Prostate gland (tissue), 2 donors: Measurements from ENCODE around the gene CES3. TPM values are rescaled to one million over a fixed set of nuclear protein-coding genes. Genes with fewer than 3 reads are reported as not detected.

Experiments
- DNase-seq: peaks from one replicate; pipeline ENCODE4 v3.0.0-alpha.2; 2019; ENCODE audit warnings: low spot score
- H3K27ac ChIP-seq, 2 donors: fragments of 200-600 bp; sonication (generic); 2 replicates each; pipeline ENCODE4 v1.5.1; 2017 to 2019
- H3K27me3 ChIP-seq: fragments of 200-600 bp; sonication (generic); replicated peaks from 2 replicates; pipeline ENCODE4 v1.5.1; 2019; ENCODE audit not compliant: insufficient read depth
- H3K36me3 ChIP-seq, 2 donors: fragments of 200-600 bp; sonication (generic); 1 replicate in 1 of 2; 2 replicates in 1 of 2; pipeline versions ENCODE4 v1.5.1 to v1.8.1; 2017 to 2019
- H3K4me1 ChIP-seq: fragments of 200-600 bp; sonication (generic); replicated peaks from 2 replicates; pipeline ENCODE4 v1.5.1; 2019
- H3K4me3 ChIP-seq, 2 donors: fragments of 200-600 bp; sonication (generic); 2 replicates each; pipeline ENCODE4 v1.5.1; 2017 to 2019
- H3K9me3 ChIP-seq: fragments of 200-600 bp; sonication (generic); 2 replicates; pipeline ENCODE4 v1.5.1; 2017
- POLR2A ChIP-seq: fragments of 450-650 bp; IDR thresholded peaks from one replicate; pipeline ENCODE4 v1.6.1; 2016; ENCODE audit warnings: antibody characterized with exemption, mild to moderate bottlenecking
- POLR2AphosphoS5 ChIP-seq: sonication (generic); formaldehyde crosslinking; IDR thresholded peaks from one replicate; pipeline ENCODE4 v1.6.1; 2017; ENCODE audit warnings: antibody characterized with exemption
- WGBS: methylation state at CpG from one replicate; pipeline ENCODE4 v1.1.5; 2018; 5-methylcytosine and 5-hydroxymethylcytosine counted together
- intact Hi-C: fragments of 100-400 bp; cut with DNase I; formaldehyde crosslinking; loops from one replicate; pipeline ENCODE4 v1.14.2; 2022
- total RNA-seq, 2 donors: library from RNA; depleted of rRNA; stranded (reverse); fragments of >200 nt; gene quantifications; one replicate each; pipeline ENCODE4 v1.1.0, GENCODE V29; 2016
- TF ChIP-seq, protein P1 (sequence below), 4 experiments: fragments of 200-600 bp in 2 of 4; fragments of 450-650 bp in 2 of 4; sonication (generic) in 2 of 4; IDR thresholded peaks; 1 replicate in 3 of 4; 2 replicates in 1 of 4; pipeline ENCODE4 v1.5.1; 2016 to 2019; ENCODE audit warnings: antibody characterized with exemption in 4 of 4, mild to moderate bottlenecking in 2 of 4, moderate library complexity in 2 of 4

CES3 gene
- total RNA-seq, 2 donors from 2014 or later = 0.36 to 0.80 TPM

DNA sequence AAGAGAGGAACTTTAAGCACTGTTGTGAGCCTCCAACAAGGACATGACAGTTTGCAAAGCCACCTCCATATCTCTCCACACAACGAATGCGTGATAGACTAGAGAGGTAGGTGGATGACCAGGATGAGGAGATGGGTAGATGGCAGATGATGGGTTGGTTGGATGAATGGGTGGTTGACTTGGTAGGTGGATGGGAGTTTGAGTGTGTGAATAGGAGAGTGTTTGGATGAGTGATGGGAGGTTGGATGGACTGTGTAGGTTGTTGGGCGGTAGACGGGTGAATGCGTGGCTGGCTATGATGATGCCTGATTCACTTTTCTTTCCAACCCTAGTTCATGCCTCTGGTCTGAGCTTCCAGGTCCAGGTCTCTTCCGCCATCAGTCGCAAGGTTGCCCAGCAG, 46.5 kb upstream of the CES3 start:
- WGBS = 96% methylated on average over 7 of the region's 7 CpGs
- H3K27ac ChIP-seq = no peak overlapping the region
- no peaks in the 10 kb centered on the region for H3K4me1 ChIP-seq
- no peaks in the 10 kb centered on the region for H3K9me3 ChIP-seq
- TF ChIP-seq POLR2A (no peak), POLR2AphosphoS5 (no peak)
- TF ChIP-seq, protein P1, sequence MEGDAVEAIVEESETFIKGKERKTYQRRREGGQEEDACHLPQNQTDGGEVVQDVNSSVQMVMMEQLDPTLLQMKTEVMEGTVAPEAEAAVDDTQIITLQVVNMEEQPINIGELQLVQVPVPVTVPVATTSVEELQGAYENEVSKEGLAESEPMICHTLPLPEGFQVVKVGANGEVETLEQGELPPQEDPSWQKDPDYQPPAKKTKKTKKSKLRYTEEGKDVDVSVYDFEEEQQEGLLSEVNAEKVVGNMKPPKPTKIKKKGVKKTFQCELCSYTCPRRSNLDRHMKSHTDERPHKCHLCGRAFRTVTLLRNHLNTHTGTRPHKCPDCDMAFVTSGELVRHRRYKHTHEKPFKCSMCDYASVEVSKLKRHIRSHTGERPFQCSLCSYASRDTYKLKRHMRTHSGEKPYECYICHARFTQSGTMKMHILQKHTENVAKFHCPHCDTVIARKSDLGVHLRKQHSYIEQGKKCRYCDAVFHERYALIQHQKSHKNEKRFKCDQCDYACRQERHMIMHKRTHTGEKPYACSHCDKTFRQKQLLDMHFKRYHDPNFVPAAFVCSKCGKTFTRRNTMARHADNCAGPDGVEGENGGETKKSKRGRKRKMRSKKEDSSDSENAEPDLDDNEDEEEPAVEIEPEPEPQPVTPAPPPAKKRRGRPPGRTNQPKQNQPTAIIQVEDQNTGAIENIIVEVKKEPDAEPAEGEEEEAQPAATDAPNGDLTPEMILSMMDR (IDR thresholded peaks at IDR 0.05) = no peak
- no peak overlapping the region for H3K4me3 ChIP-seq
- intact Hi-C loops = no loop called here
- H3K36me3 ChIP-seq = no peaks in the 10 kb centered on the region
- no peaks in the 10 kb centered on the region for H3K27me3 ChIP-seq
- no peak for DNase-seq

DNA sequence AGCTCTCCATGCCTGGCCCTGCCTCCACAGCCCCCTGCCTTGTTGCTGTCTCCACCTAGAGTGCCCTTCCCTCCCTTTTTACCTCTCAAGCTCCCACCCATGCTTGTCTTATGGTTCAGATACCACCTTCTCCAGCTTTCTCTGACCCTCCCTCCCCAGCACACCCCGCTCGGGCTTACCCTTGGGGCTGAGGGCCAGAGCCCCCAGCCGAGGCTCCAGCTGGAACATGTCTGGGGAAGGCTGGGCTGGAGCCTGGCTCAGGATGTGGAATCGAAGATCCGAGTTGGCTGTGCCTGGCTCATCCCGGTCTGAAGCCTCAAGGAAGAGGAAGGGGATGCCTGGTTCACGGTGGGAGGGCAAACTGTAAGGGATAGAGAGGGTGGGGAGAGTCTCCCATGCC, 46.0 kb upstream of the CES3 start:
- no peaks in the 10 kb centered on the region for H3K9me3 ChIP-seq
- H3K27ac ChIP-seq = no peak overlapping the region
- H3K4me3 ChIP-seq = no peak overlapping the region
- intact Hi-C loops = no loop called here
- no peaks in the 10 kb centered on the region for H3K36me3 ChIP-seq
- 67% methylated on average over 7 of the region's 7 CpGs for WGBS
- TF ChIP-seq POLR2A (no peak), POLR2AphosphoS5 (no peak)
- TF ChIP-seq, protein P1 (IDR thresholded peaks at IDR 0.05) = no peak
- H3K4me1 ChIP-seq = no peaks in the 10 kb centered on the region
- DNase-seq = no peak
- H3K27me3 ChIP-seq = no peaks in the 10 kb centered on the region

DNA sequence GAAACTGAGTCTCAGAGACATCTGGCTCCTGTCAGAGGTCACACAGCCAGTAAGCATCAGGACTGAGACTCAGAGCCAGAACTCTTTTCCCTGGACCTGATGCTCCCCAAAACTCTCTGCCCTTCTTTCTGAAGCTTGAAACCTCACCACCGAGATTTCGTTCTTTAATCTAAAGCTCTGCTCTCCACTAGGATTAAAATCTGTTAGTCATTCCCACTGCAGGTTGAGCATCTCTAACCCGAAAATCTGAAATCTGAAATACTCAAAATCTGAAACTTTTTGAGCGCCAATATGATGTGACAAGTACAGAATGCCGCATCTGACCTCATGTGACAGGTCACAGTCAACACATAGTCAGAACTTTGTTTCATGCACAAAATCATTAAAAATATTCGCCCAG, 44.5 kb upstream of the CES3 start:
- no peak for TF ChIP-seq POLR2A
- no peak for TF ChIP-seq POLR2AphosphoS5
- TF ChIP-seq, protein P1 (IDR thresholded peaks at IDR 0.05) = no peak
- WGBS = 83% methylated on average over 6 of the region's 6 CpGs
- Histone ChIP-seq H3K9me3 (no peaks in the 10 kb centered on the region), H3K27ac (no peak overlapping the region), H3K27me3 (no peaks in the 10 kb centered on the region), H3K4me3 (no peak overlapping the region), H3K4me1 (no peaks in the 10 kb centered on the region), H3K36me3 (no peaks in the 10 kb centered on the region)
- intact Hi-C loops = no loop called here
- DNase-seq = no peak

DNA sequence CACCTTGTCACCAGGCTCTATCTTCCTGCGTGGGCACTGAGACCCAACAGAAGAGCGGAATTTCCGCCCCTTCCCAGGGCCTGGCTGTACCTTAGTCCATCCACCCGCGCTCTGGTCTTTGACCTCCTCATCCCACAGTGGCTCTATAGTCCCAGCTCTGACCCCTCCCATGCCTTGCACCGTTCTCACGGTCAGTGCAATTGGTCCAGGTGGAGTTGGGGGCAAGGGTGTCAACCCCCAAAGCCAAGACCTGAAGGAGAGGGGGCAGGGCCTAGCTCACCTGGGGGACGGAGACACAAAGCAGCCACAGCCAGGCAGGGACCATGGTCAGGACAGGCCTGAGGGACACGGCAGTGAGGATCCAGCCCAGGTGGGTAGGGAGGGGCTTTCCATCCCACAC, 43.3 kb upstream of the CES3 start:
- no peak for DNase-seq
- 81% methylated on average over 9 of the region's 9 CpGs for WGBS
- Histone ChIP-seq H3K36me3 (no peaks in the 10 kb centered on the region), H3K4me3 (no peak overlapping the region), H3K4me1 (no peaks in the 10 kb centered on the region), H3K27ac (no peak overlapping the region), H3K9me3 (no peaks in the 10 kb centered on the region), H3K27me3 (no peaks in the 10 kb centered on the region)
- no peak for TF ChIP-seq POLR2A
- TF ChIP-seq, protein P1 (IDR thresholded peaks at IDR 0.05) = no peak
- no peak for TF ChIP-seq POLR2AphosphoS5
- intact Hi-C loops = no loop called here

DNA sequence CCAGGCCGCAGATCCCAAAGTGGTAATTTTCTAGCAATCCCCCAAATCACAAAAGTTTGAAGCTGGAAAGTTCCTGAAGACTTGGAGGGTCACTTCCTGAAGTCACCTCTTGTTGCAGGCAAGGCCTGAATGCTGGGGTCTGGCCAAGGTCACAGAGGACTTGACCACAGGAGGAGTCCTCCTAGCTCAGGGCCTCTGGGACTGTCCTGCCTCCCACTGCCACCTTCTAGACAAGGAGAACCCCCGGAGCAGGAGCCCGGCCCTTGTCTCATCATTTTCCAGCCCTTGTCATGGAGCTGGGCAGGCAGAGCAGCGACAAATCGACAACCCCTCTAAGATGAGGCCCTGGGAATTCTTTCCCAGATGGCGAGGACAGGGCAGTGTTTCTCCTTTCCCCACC, 42.7 kb upstream of the CES3 start:
- Histone ChIP-seq H3K4me1 (no peaks in the 10 kb centered on the region), H3K36me3 (no peaks in the 10 kb centered on the region), H3K9me3 (no peaks in the 10 kb centered on the region), H3K4me3 (no peak overlapping the region), H3K27me3 (no peaks in the 10 kb centered on the region), H3K27ac (no peak overlapping the region)
- no peak for DNase-seq
- no peak for TF ChIP-seq POLR2AphosphoS5
- TF ChIP-seq, protein P1 (IDR thresholded peaks at IDR 0.05) = no peak
- intact Hi-C loops = no loop called here
- whole genome bisulfite sequencing = 93% methylated on average over 6 of the region's 6 CpGs
